Psoas muscle (tissue), 8 donors: ENCODE measurements around the gene SMG6. TPM values are rescaled to one million over a fixed set of nuclear protein-coding genes. Genes with fewer than 3 reads are reported as not detected.

Experiments used
- ATAC-seq, 4 donors: fragments of 200-7000 bp; cut with Tn5 transposase; one replicate each; pipeline ENCODE4 v1.9.1; 2020; ENCODE audit warnings: moderate library complexity in 3 of 4, mild to moderate bottlenecking in 2 of 4
- DNase-seq, 2 donors: peaks; one replicate each; pipeline ENCODE4 v3.0.0-alpha.2; 2020
- H3K27ac ChIP-seq: fragments of 200-600 bp; one replicate; pipeline ENCODE4 v1.8.0; 2022
- H3K27me3 ChIP-seq, 3 donors: fragments of 200-600 bp in 1 of 3; one replicate each; pipeline versions ENCODE4 v1.6.1 to v1.8.0; 2013 to 2022; ENCODE audit warnings: low read length in 2 of 3, mild to moderate bottlenecking in 2 of 3, moderate library complexity in 1 of 3; ENCODE audit not compliant: insufficient read depth in 3 of 3
- H3K36me3 ChIP-seq, 2 donors: fragments of 200-600 bp in 1 of 2; one replicate each; pipeline versions ENCODE4 v1.6.1 to v1.8.0; 2013 to 2022; ENCODE audit warnings: low read depth in 1 of 2, mild to moderate bottlenecking in 1 of 2, moderate library complexity in 1 of 2; ENCODE audit not compliant: insufficient read depth in 1 of 2
- H3K4me1 ChIP-seq: fragments of 200-600 bp; one replicate; pipeline ENCODE4 v1.8.0; 2022
- H3K4me3 ChIP-seq: fragments of 200-600 bp; one replicate; pipeline ENCODE4 v1.8.0; 2022; ENCODE audit warnings: mild to moderate bottlenecking
- H3K9me3 ChIP-seq: fragments of 200-600 bp; one replicate; pipeline ENCODE4 v1.8.0; 2022
- WGBS, 3 donors: extraction: QIAGEN DNeasy Blood & Tissue Kit; methylation state at CpG; one replicate each; pipeline versions ENCODE4 v1.1.6 to v1.1.7; 2013; 5-methylcytosine and 5-hydroxymethylcytosine counted together
- intact Hi-C, 2 donors: fragments of 100-400 bp; cut with DNase I; formaldehyde crosslinking; loops; one replicate each; pipeline versions ENCODE4 v1.11.0 to v1.14.2; 2022
- polyA plus RNA-seq, 3 donors: library from polyadenylated mRNA; stranded (reverse); fragments of 200-250 nt; gene quantifications; one replicate each; pipeline ENCODE4 v1.2.3, GENCODE V29; 2013
- total RNA-seq, 4 donors: library from RNA; stranded (reverse); fragmentation: NEBNext Ultra II Directional in 2 of 4; extraction: Animal tissue kit (Norgen Biotek cat#: 25700) in 2 of 4; gene quantifications; one replicate each; pipeline versions ENCODE4 v1.2.1 to v1.2.4, GENCODE V29; 2021 to 2023
- TF ChIP-seq, protein P1 (sequence below): fragments of 200-600 bp; IDR thresholded peaks from one replicate; pipeline ENCODE4 v1.8.0; 2022; ENCODE audit warnings: antibody characterized with exemption
- donor health status: healthy with polysubstance abuse.
- donor health status: DM: no; HTN: no; CAD: no; lungs with moderate emphysema.
- donor health status: Bipolar disorder and iron deficiency.
- donor health status: healthy.
- donor health status: DM: yes; HTN: yes; CAD: no.
- donor health status: DM: no; HTN: no; CAD: no.
- donor health status: DM: no; HTN: no; CAD: no.
- donor health status: DM: yes; HTN: yes; CAD: no.

Gene SMG6
- total and polyA plus RNA-seq, 7 donors: 9.4 to 24.1 (median 16.3) TPM

DNA sequence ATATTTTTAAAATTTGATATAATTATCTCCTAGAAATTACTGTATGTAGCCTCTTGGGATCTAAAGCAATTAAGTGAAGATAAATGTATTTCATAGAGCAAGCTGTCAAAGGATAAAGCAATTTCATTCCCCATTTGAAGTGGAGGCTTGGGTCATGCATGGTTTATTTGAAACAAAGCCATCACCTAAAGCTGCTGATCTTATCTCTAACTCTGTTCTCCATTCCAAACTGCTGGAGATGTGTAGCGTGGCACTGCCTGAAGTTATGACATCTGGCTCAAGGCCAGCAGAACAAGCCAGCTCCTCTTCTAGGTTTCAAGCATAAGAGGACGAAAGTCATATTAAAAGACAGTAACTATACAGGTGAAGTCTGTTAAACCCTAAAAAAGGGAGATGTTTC, 164.8 kb downstream of the SMG6 start:
- H3K27ac ChIP-seq: peak overlapping the region; percentile 33
- TF ChIP-seq, protein P1, sequence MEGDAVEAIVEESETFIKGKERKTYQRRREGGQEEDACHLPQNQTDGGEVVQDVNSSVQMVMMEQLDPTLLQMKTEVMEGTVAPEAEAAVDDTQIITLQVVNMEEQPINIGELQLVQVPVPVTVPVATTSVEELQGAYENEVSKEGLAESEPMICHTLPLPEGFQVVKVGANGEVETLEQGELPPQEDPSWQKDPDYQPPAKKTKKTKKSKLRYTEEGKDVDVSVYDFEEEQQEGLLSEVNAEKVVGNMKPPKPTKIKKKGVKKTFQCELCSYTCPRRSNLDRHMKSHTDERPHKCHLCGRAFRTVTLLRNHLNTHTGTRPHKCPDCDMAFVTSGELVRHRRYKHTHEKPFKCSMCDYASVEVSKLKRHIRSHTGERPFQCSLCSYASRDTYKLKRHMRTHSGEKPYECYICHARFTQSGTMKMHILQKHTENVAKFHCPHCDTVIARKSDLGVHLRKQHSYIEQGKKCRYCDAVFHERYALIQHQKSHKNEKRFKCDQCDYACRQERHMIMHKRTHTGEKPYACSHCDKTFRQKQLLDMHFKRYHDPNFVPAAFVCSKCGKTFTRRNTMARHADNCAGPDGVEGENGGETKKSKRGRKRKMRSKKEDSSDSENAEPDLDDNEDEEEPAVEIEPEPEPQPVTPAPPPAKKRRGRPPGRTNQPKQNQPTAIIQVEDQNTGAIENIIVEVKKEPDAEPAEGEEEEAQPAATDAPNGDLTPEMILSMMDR: no peak
- no peaks in the 10 kb centered on the region for H3K36me3 ChIP-seq
- H3K4me1 ChIP-seq: peaks cover 18% of the 10 kb centered on the region
- ATAC-seq (peak; percentile 47 to 75 (median 52)), DNase-seq (peak; percentile 32 to 58)
- no peaks in the 10 kb centered on the region for H3K9me3 ChIP-seq
- H3K27me3 ChIP-seq: no peaks in the 10 kb centered on the region
- intact Hi-C loops: no loop called here
- WGBS, 3 donors: 10 to 32% (median 17%) methylated on average over 2 of the region's 2 CpGs
- no peak overlapping the region for H3K4me3 ChIP-seq

DNA sequence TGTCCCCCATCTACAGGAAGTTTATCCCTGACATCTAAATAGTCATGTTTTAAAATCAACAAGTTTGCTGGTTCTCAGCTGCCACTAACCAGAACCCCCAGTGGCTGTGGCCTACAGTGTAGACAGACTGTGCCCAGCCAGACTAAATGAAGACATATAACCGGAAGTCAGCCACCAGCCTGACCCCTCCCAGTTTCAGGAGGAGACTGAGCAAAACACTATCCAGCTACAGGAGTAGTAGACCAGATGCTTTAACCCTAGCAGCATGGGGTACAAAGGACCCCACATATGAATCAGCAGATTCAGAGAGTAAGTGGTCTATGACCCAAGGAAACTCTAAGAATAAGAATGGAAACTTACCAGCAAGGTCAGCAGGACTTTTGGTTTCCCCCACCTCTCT, 165.3 kb downstream of the SMG6 start:
- TF ChIP-seq, protein P1: no peak
- Histone ChIP-seq H3K4me3 (no peak overlapping the region), H3K9me3 (no peaks in the 10 kb centered on the region), H3K27ac (peak overlapping the region; percentile 33), H3K36me3 (no peaks in the 10 kb centered on the region), H3K4me1 (peaks cover 18% of the 10 kb centered on the region), H3K27me3 (no peaks in the 10 kb centered on the region)
- DNase-seq (no peak), ATAC-seq (peak in 3 of 4 donors; percentile 48 to 63 (median 50))
- WGBS, 3 donors: 58 to 71% (median 63%) methylated on average over 1 of the region's 1 CpG
- intact Hi-C loops: no loop called here

DNA sequence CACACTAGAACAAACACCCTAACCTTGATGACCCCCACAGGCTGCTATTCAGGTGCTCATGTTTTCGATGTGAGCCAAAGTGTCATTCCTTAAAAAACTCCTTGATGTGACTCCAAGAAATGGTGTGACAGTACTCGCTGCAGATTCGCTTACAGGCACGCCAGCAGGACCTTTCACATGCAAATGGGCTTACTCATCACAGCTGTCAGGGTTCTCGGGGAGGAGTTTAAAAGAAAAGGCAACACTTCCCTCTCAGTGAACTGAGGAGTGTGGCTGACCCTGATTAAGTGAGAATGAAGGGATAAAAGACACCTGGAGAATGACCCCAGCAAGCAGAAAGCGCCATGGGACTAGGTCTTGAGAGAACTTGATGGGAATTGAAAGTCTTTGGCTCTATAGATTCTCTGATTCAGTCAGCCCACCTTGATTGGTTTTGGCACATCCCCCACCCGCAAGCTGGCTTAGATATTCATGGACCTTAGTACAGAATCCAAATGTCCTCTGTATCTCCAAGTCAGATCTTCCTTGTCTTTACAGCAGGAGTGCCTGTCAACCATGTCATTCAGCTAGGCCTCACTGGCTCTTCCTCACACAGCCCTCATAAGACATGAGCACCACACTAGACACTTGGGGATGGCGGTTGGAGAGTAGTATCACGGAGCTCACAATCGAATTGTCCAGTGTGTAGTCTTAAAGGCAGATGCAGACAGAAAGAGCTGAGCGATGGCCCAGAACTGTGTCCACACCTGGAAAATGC, 166.1 kb downstream of the SMG6 start:
- intact Hi-C loops: no loop called here
- H3K36me3 ChIP-seq: no peaks in the 10 kb centered on the region
- no peaks in the 10 kb centered on the region for H3K27me3 ChIP-seq
- no peaks in the 10 kb centered on the region for H3K9me3 ChIP-seq
- H3K4me3 ChIP-seq: no peak overlapping the region
- DNase-seq: peak in 1 of 2 donors; percentile 25
- WGBS, 3 donors: 66 to 76% (median 66%) methylated on average over 11 of the region's 11 CpGs
- TF ChIP-seq, protein P1: no peak
- ATAC-seq: peak; percentile 86 to 94 (median 92)
- H3K4me1 ChIP-seq: peaks cover 18% of the 10 kb centered on the region
- peak overlapping the region; percentile 68 for H3K27ac ChIP-seq

DNA sequence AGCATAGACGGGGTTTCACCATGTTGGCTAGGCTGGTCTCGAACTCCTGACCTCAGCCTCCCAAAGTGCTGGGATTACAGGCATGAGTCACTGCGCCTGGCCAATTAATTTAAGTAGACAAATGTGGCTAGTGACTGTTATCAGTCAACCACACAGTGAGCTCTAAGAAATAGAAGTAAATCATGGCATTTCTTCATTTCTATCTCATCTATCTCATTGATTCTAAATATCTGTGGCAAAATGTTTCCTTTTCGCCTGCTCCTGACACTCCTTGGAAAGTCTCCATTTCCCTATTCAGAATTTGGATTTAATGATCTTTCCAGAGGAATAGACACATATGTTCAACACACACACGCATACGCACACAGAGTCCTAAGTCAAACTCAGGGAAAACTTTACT, 167.3 kb downstream of the SMG6 start:
- DNase-seq (no peak), ATAC-seq (no peak)
- no peak overlapping the region for H3K4me3 ChIP-seq
- TF ChIP-seq, protein P1: no peak
- no peaks in the 10 kb centered on the region for H3K9me3 ChIP-seq
- WGBS, 3 donors: 87 to 93% (median 90%) methylated on average over 6 of the region's 6 CpGs
- intact Hi-C loops: no loop called here
- H3K27ac ChIP-seq: no peak overlapping the region
- no peaks in the 10 kb centered on the region for H3K27me3 ChIP-seq
- H3K4me1 ChIP-seq: peaks cover 18% of the 10 kb centered on the region
- no peaks in the 10 kb centered on the region for H3K36me3 ChIP-seq
